Measurements from ENCODE around the gene POU6F1. TPM values are rescaled to one million over a fixed set of nuclear protein-coding genes. Genes with fewer than 3 reads are reported as not detected.

POU6F1 gene
- total and polyA plus RNA-seq, 2 experiments from 2014 or later, result 3.2 to 6.3 TPM

GRCh38 chr12:51163795-51164194, 54.1 kb downstream of the POU6F1 start:
- Histone ChIP-seq H3K4me1 (ENCODE audit: insufficient read depth) (no peaks in the 10 kb centered on the region), H3K27ac (no peak overlapping the region), H2AFZ (no peak overlapping the region), H3K36me3 (replicated peaks; ENCODE audit: insufficient read depth, low read depth) (no peaks in the 10 kb centered on the region), H3K4me3 (no peak overlapping the region), H3K9me2 (replicated peaks; ENCODE audit: insufficient read depth) (no peaks in the 10 kb centered on the region), H3K4me2 (no peak overlapping the region), H4K20me1 (ENCODE audit: insufficient read depth, poor library complexity, severe bottlenecking) (peaks cover 12% of the 10 kb centered on the region), H3K79me2 (peaks cover 98% of the 10 kb centered on the region), H3K27me3 (no peaks in the 10 kb centered on the region), H3K9me3 (ENCODE audit: low read depth) (no peaks in the 10 kb centered on the region)
- WGBS (ENCODE audit: low lambda C conversion rate, missing lambda C conversion rate), result 78% methylated on average over 3 of the region's 3 CpGs
- TF ChIP-seq, protein P1, sequence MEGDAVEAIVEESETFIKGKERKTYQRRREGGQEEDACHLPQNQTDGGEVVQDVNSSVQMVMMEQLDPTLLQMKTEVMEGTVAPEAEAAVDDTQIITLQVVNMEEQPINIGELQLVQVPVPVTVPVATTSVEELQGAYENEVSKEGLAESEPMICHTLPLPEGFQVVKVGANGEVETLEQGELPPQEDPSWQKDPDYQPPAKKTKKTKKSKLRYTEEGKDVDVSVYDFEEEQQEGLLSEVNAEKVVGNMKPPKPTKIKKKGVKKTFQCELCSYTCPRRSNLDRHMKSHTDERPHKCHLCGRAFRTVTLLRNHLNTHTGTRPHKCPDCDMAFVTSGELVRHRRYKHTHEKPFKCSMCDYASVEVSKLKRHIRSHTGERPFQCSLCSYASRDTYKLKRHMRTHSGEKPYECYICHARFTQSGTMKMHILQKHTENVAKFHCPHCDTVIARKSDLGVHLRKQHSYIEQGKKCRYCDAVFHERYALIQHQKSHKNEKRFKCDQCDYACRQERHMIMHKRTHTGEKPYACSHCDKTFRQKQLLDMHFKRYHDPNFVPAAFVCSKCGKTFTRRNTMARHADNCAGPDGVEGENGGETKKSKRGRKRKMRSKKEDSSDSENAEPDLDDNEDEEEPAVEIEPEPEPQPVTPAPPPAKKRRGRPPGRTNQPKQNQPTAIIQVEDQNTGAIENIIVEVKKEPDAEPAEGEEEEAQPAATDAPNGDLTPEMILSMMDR (IDR thresholded peaks at IDR 0.05; ENCODE audit: poor library complexity), result no peak
- no peak for TF ChIP-seq EZH2 (IDR thresholded peaks at IDR 0.05; ENCODE audit: borderline replicate concordance)
- TF ChIP-seq EZH2phosphoT487 (IDR thresholded peaks at IDR 0.05; ENCODE audit: low read depth, severe bottlenecking, unreplicated experiment), result no peak
- DNase-seq (ENCODE audit: low spot score), result no peak

DNA sequence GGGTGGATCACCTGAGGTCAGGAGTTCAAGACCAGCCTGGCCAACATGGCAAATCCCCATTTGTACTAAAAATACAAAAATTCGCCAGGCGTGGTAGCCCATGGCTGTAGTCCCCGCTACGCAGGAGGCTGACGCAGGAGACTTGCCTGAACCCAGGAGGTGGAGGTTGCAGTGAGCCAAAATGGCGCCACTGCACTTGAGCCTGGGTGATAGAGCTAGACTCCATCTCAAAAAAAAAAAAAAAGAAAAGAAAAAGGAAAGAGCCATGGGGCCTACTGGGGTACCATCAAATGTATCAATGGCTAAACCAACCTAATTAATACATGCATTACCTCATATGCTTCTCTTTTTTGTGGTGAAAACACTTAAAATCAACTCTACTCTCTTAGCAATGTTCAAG, 55.6 kb downstream of the POU6F1 start:
- DNase-seq (ENCODE audit: low spot score), result no peak
- TF ChIP-seq EZH2 (IDR thresholded peaks at IDR 0.05; ENCODE audit: borderline replicate concordance) (no peak), EZH2phosphoT487 (IDR thresholded peaks at IDR 0.05; ENCODE audit: low read depth, severe bottlenecking, unreplicated experiment) (no peak)
- TF ChIP-seq, protein P1 (IDR thresholded peaks at IDR 0.05; ENCODE audit: poor library complexity), result no peak
- Histone ChIP-seq H3K4me1 (ENCODE audit: insufficient read depth) (no peaks in the 10 kb centered on the region), H2AFZ (no peak overlapping the region), H4K20me1 (ENCODE audit: insufficient read depth, poor library complexity, severe bottlenecking) (peaks cover 12% of the 10 kb centered on the region), H3K27ac (no peak overlapping the region), H3K27me3 (no peaks in the 10 kb centered on the region), H3K9me3 (ENCODE audit: low read depth) (no peaks in the 10 kb centered on the region), H3K36me3 (replicated peaks; ENCODE audit: insufficient read depth, low read depth) (no peaks in the 10 kb centered on the region), H3K79me2 (peaks cover 94% of the 10 kb centered on the region), H3K4me3 (no peak overlapping the region), H3K9me2 (replicated peaks; ENCODE audit: insufficient read depth) (no peaks in the 10 kb centered on the region), H3K4me2 (no peak overlapping the region)
- 100% methylated on average over 6 of the region's 6 CpGs for WGBS (ENCODE audit: low lambda C conversion rate, missing lambda C conversion rate)

DNA sequence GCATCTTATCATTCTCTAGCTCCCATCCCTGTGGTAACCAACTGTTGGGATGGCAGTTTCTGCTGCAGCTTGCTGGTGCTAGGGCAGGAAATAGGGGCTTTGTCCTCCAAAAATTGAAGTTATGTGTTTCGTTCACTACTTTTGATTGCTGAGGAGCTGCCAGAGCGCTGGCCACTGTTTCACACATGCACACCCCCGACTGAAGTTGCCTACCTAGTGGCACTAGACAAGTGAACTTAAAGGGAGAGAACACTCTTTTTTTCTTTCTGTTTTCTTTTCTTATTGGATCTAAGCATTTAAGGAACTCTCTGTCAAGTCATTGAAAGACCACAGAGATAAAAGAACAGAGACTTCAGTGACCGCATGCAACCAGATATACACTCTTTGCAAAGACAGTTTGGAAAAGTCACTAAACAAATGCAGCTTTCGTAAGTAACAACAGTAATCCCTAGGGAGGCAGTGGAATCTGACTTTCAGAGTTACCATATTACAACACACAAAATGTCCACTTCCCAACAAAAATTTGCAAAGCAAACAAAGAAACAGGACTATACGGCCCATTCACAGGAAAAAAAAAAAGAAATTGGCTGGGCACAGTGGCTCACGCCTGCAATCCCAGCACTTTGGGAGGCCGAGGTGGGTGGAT, 56.9 kb downstream of the POU6F1 start:
- DNase-seq (ENCODE audit: low spot score), result no peak
- Histone ChIP-seq H2AFZ (no peak overlapping the region), H3K9me2 (replicated peaks; ENCODE audit: insufficient read depth) (no peaks in the 10 kb centered on the region), H3K9me3 (ENCODE audit: low read depth) (no peaks in the 10 kb centered on the region), H3K4me2 (no peak overlapping the region), H3K27ac (no peak overlapping the region), H3K27me3 (no peaks in the 10 kb centered on the region), H4K20me1 (ENCODE audit: insufficient read depth, poor library complexity, severe bottlenecking) (peaks cover 12% of the 10 kb centered on the region), H3K36me3 (replicated peaks; ENCODE audit: insufficient read depth, low read depth) (no peaks in the 10 kb centered on the region), H3K4me3 (no peak overlapping the region), H3K79me2 (peaks cover 88% of the 10 kb centered on the region), H3K4me1 (ENCODE audit: insufficient read depth) (no peaks in the 10 kb centered on the region)
- TF ChIP-seq EZH2 (IDR thresholded peaks at IDR 0.05; ENCODE audit: borderline replicate concordance) (no peak), EZH2phosphoT487 (IDR thresholded peaks at IDR 0.05; ENCODE audit: low read depth, severe bottlenecking, unreplicated experiment) (no peak)
- TF ChIP-seq, protein P1 (IDR thresholded peaks at IDR 0.05; ENCODE audit: poor library complexity), result no peak
- WGBS (ENCODE audit: low lambda C conversion rate, missing lambda C conversion rate), result 75% methylated on average over 8 of the region's 8 CpGs

All from hepatocyte (in vitro differentiated cells).